Glomerular endothelial cell (primary cell): ENCODE data around the gene TCEA2. TPM values are rescaled to one million over a fixed set of nuclear protein-coding genes. Genes with fewer than 3 reads are reported as not detected.

Experiments used
- DNase-seq: peaks from one replicate; pipeline ENCODE4 v3.0.0-alpha.2; 2011; ENCODE audit warnings: low read depth, low spot score; ENCODE audit errors: extremely low read depth
- total RNA-seq: library from RNA; depleted of rRNA; stranded (reverse); fragments of >200 nt; gene quantifications from 2 replicates; pipeline ENCODE4 v1.2.3, GENCODE V29; 2015

Gene TCEA2
- total RNA-seq, 1 donor from 2014 or later = 61.0 TPM

GRCh38 chr20:64119301-64119680, 56.3 kb downstream of the TCEA2 start:
- no peak for DNase-seq

- no peak for DNase-seq
These were observed 56.8 kb downstream of the TCEA2 start for GRCh38 chr20:64119681-64120341.

- DNase-seq = no peak
These were observed 58.6 kb downstream of the TCEA2 start for GRCh38 chr20:64121586-64121985.

Other genes starting within 250 kb of the TCEA2 start
- 6.7 and 11.7 TPM in 2 replicates for gene ZBTB46, start 231.9 kb upstream of the TCEA2 start, total RNA-seq
- gene ABHD16B, start 201.7 kb upstream of the TCEA2 start, total RNA-seq = not detected in 2 replicates
- gene TPD52L2, start 197.9 kb upstream of the TCEA2 start, total RNA-seq = 189 and 209 TPM in 2 replicates
- 78.2 and 79.4 TPM in 2 replicates for gene DNAJC5, start 168.1 kb upstream of the TCEA2 start, total RNA-seq
- gene UCKL1, start 106.8 kb upstream of the TCEA2 start, total RNA-seq = 28.3 and 45.4 TPM in 2 replicates
- gene ZNF512B, start 93.3 kb upstream of the TCEA2 start, total RNA-seq = 15.9 and 24.3 TPM in 2 replicates
- 6.2 and 8.3 TPM in 2 replicates for gene SAMD10, start 83.6 kb upstream of the TCEA2 start, total RNA-seq
- gene PRPF6, start 82.1 kb upstream of the TCEA2 start, total RNA-seq = 63.2 and 64.3 TPM in 2 replicates
- gene C20orf204, start 27.0 kb upstream of the TCEA2 start, total RNA-seq = 1.2 and 6.8 TPM in 2 replicates
- gene SOX18, start 13.6 kb upstream of the TCEA2 start, total RNA-seq = 31.8 and 102 TPM in 2 replicates
- 32.6 and 40.3 TPM in 2 replicates for gene RGS19, start 16.3 kb downstream of the TCEA2 start, total RNA-seq
- 2.7 and 4.5 TPM in 2 replicates for gene OPRL1, start 16.9 kb downstream of the TCEA2 start, total RNA-seq
- gene LKAAEAR1, start 21.2 kb downstream of the TCEA2 start, total RNA-seq = 1.2 TPM in 1 of 2 replicates, not detected in the other
- not detected in 2 replicates for gene NPBWR2, start 44.4 kb downstream of the TCEA2 start, total RNA-seq
- gene MYT1, start 101.3 kb downstream of the TCEA2 start, total RNA-seq = not detected in 2 replicates
- gene PCMTD2, start 192.6 kb downstream of the TCEA2 start, total RNA-seq = 29.3 and 38.2 TPM in 2 replicates